GM21526 (cell line): ENCODE measurements around the gene GDF11.

Experiments used
- ATAC-seq: cut with Tn5 transposase; IDR thresholded peaks from one replicate; pipeline ENCODE4 v1.9.1; 2021; ENCODE audit warnings: moderate library complexity; ENCODE audit not compliant: unreplicated experiment, low FRiP score

The GDF11 gene

GRCh38 chr12:55777856-55778255 lies 34.9 kb downstream of the GDF11 start:
- no peak for ATAC-seq

DNA sequence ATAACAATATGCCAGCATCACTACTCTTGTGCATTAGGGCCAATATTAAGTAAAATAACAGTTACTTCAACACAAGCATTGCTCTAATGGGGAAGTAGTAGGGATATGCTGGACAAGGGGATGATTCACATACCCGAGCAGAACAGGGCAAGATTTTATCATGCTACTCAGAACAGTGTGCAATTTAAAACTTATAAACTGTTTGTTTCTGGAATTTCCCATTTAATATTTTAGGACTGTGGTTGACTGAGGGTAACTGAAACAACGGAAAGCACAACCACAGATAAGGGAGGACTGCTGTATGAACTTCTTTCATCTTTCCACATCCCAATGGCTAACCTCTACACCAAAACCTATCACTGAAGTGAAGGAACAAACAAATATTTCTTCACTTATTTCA lies 37.8 kb downstream of the GDF11 start:
- no peak for ATAC-seq

GRCh38 chr12:55788546-55788945 lies 45.6 kb downstream of the GDF11 start:
- ATAC-seq = no peak

GRCh38 chr12:55789171-55789570 lies 46.2 kb downstream of the GDF11 start:
- ATAC-seq = no peak

DNA sequence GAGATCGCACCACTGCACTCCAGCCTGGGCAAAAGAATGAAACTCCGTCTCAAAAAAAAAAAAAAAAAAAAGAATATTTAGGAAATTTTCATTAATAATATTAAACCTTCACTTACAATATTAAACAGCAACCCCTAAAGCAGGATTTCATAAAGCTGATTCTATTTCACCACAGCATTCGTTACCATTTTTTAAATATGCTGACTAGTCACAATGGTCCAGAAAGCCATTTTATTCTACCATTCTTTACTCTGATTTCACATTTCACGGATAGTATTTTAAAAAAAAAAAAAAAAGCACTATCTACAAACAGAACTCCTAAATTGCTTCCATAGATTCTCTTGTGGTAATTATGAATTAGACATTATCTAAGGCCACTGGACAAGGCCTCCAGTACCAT lies 47.0 kb downstream of the GDF11 start:
- no peak for ATAC-seq

GRCh38 chr12:55795950-55796349 lies 53.0 kb downstream of the GDF11 start:
- ATAC-seq = no peak

GRCh38 chr12:55797068-55797467 lies 54.1 kb downstream of the GDF11 start:
- ATAC-seq = no peak

GRCh38 chr12:55797550-55797949 lies 54.6 kb downstream of the GDF11 start:
- no peak for ATAC-seq
